Stomach (tissue), 4 donors: ENCODE data around the gene GULP1.

ENCODE experiments used
- CTCF ChIP-seq, 7 experiments: fragments of 450-650 bp in 4 of 7; fragments of 200-600 bp in 3 of 7; sonication (generic) in 3 of 7; IDR thresholded peaks; one replicate each; pipeline ENCODE4 v1.5.1; 2016 to 2019; ENCODE audit warnings: antibody characterized with exemption in 7 of 7, control low read depth in 2 of 7, mild to moderate bottlenecking in 1 of 7
- POLR2A ChIP-seq, 4 donors: fragments of 450-650 bp; IDR thresholded peaks; one replicate each; pipeline ENCODE4 v1.6.1; 2016; ENCODE audit warnings: antibody characterized with exemption in 4 of 4, control low read depth in 2 of 4, mild to moderate bottlenecking in 1 of 4, moderate library complexity in 1 of 4
- POLR2AphosphoS5 ChIP-seq, 3 donors: sonication (generic); formaldehyde crosslinking; IDR thresholded peaks; one replicate each; pipeline ENCODE4 v1.6.1; 2016; ENCODE audit warnings: antibody characterized with exemption in 3 of 3

- no peak for TF ChIP-seq POLR2AphosphoS5 (IDR thresholded peaks at IDR 0.05)
- peak in 5 of 7 experiments; percentile 20 to 57 (median 43) for TF ChIP-seq CTCF (IDR thresholded peaks at IDR 0.05)
- TF ChIP-seq POLR2A (IDR thresholded peaks at IDR 0.05): no peak
These were observed 77.7 kb downstream of the GULP1 start for GRCh38 chr2:188369365-188369764.
